Panc1 (cell line): ENCODE measurements around the gene WDR70. TPM values are rescaled to one million over a fixed set of nuclear protein-coding genes. Genes with fewer than 3 reads are reported as not detected.

ENCODE experiments used
- ATAC-seq: fragments of 200-7000 bp; cut with Tn5 transposase; 2 replicates; pipeline ENCODE4 v1.9.1; 2020; ENCODE audit warnings: mild to moderate bottlenecking, moderate library complexity
- BruUV-seq: library from RNA; stranded (reverse); fragments of 400-500 nt; replicated peaks from 2 replicates; lab custom pipeline; 2021; lab: Mats Ljungman, UMichigan
- CTCF ChIA-PET: fragments of 300-600 bp; sonication (Branson Sonifier 250); formaldehyde crosslinking; loops from one replicate; lab custom pipeline; 2022; ENCODE audit warnings: antibody characterized with exemption; lab: Charles Lee
- POLR2A ChIA-PET: fragments of 300-600 bp; sonication (Branson Sonifier 250); formaldehyde crosslinking; loops from one replicate; lab custom pipeline; 2022; ENCODE audit warnings: antibody characterized with exemption; lab: Charles Lee
- DNase-seq: peaks from one replicate; pipeline ENCODE4 v3.0.0-alpha.2; 2010; ENCODE audit warnings: low read depth, low spot score
- H3K27ac ChIP-seq: 2 replicates; pipeline ENCODE4 v1.5.1; 2011; ENCODE audit warnings: mild to moderate bottlenecking, low read length, inconsistent platforms
- H3K27me3 ChIP-seq: fragments of 200-500 bp; sonication (Bioruptor generic); 2 replicates; pipeline ENCODE4 v1.6.0; 2014; ENCODE audit warnings: low read length, inconsistent platforms; ENCODE audit not compliant: control insufficient read depth, insufficient read depth
- H3K36me3 ChIP-seq: fragments of 200-500 bp; sonication (Bioruptor generic); 2 replicates; pipeline ENCODE4 v1.5.1; 2014; ENCODE audit warnings: inconsistent platforms, mild to moderate bottlenecking, low read length, moderate library complexity; ENCODE audit not compliant: control insufficient read depth, insufficient read depth
- H3K4me1 ChIP-seq: 2 replicates; pipeline ENCODE4 v1.5.1; 2011; ENCODE audit warnings: inconsistent platforms, mild to moderate bottlenecking, low read length, moderate library complexity; ENCODE audit not compliant: control insufficient read depth, insufficient read depth
- H3K4me3 ChIP-seq, 2 experiments: 2 replicates each; pipeline ENCODE4 v1.5.1; 2011 to 2012; ENCODE audit warnings: low read depth in 2 of 2, low read length in 2 of 2, mild to moderate bottlenecking in 2 of 2, inconsistent platforms in 1 of 2, moderate library complexity in 1 of 2
- H3K9me3 ChIP-seq: fragments of 200-500 bp; sonication (Bioruptor generic); 2 replicates; pipeline ENCODE4 v1.5.1; 2014; ENCODE audit warnings: low read depth, mild to moderate bottlenecking, inconsistent platforms, low read length, moderate library complexity; ENCODE audit not compliant: control insufficient read depth, insufficient read depth
- POLR2AphosphoS5 ChIP-seq: IDR thresholded peaks from 2 replicates; pipeline ENCODE4 v1.6.1; 2012; ENCODE audit warnings: mild to moderate bottlenecking, low read depth, low read length, moderate library complexity
- SIN3A ChIP-seq: IDR thresholded peaks from 2 replicates; pipeline ENCODE4 v1.6.1; 2012; ENCODE audit warnings: low read depth, mild to moderate bottlenecking, low read length, moderate library complexity, borderline replicate concordance; ENCODE audit not compliant: insufficient read depth
- TCF7L2 ChIP-seq: IDR thresholded peaks from 2 replicates; pipeline ENCODE4 v1.6.1; 2011; ENCODE audit warnings: mild to moderate bottlenecking, low read depth, low read length, inconsistent platforms
- in situ Hi-C: cut with HindIII; loops from 2 replicates; pipeline ENCODE4 v1.10.0; 2016; ENCODE audit warnings: low sequenced_read_pairs, low pct_unique_long_range_greater_than_20kb
- intact Hi-C: fragments of 100-400 bp; cut with micrococcal nuclease; formaldehyde crosslinking; loops from one replicate; pipeline ENCODE4 v1.10.0; 2022; ENCODE audit not compliant: unreplicated experiment
- total RNA-seq: library from RNA; stranded (reverse); gene quantifications from one replicate; pipeline ENCODE4 v1.2.1, GENCODE V29; 2021; ENCODE audit not compliant: unreplicated experiment
- TF ChIP-seq, protein P1 (sequence below), 2 experiments: IDR thresholded peaks; 2 replicates each; pipeline ENCODE4 v1.6.1; 2011 to 2012; ENCODE audit warnings: low read depth in 2 of 2, control low read depth in 1 of 2, low read length in 1 of 2, mild to moderate bottlenecking in 1 of 2, moderate library complexity in 1 of 2; ENCODE audit not compliant: insufficient read depth in 1 of 2
- TF ChIP-seq, protein P2 (sequence below): fragments of 450-650 bp; IDR thresholded peaks from 2 replicates; pipeline ENCODE4 v1.5.1; 2017; ENCODE audit warnings: mild to moderate bottlenecking

Gene WDR70
- total RNA-seq, 1 experiment from 2014 or later = 29.5 TPM

DNA sequence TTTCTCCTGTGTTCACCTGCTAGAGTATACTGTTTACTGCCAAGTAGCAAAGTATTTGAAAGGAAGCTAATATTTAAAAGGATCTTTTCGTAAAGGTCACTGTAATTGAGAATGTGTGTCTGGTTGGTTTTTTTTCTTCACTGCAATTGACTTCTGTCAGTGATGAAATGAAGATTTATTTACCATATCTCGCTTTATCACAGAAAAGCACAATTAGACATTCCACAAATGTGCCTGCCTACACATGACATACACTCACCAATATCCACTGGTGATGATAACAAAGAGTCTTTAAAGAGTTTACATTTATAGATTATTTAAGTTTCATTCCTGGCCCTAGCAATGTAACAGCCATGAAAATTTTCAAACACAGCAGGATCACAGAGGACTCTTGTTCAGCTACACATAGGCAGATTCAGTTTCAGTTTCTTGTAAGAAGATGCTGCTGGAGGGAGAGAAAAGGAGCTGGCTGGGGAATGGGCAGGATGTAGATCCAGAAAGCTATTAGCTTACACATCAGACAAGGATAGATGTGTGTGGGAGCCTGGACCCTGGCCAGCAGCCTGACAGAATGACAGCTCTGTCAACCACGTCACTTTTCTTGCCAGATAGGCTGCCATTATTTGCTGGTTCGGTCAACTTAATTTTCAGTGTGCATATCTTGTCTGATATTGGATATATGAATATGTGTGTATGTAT, 356.7 kb downstream of the WDR70 start:
- POLR2A ChIA-PET = no interaction called here
- H3K4me3 ChIP-seq = no peak overlapping the region
- no peaks in the 10 kb centered on the region for H3K27me3 ChIP-seq
- TF ChIP-seq POLR2AphosphoS5 (no peak), TCF7L2 (no peak), SIN3A (no peak)
- TF ChIP-seq, protein P1, sequence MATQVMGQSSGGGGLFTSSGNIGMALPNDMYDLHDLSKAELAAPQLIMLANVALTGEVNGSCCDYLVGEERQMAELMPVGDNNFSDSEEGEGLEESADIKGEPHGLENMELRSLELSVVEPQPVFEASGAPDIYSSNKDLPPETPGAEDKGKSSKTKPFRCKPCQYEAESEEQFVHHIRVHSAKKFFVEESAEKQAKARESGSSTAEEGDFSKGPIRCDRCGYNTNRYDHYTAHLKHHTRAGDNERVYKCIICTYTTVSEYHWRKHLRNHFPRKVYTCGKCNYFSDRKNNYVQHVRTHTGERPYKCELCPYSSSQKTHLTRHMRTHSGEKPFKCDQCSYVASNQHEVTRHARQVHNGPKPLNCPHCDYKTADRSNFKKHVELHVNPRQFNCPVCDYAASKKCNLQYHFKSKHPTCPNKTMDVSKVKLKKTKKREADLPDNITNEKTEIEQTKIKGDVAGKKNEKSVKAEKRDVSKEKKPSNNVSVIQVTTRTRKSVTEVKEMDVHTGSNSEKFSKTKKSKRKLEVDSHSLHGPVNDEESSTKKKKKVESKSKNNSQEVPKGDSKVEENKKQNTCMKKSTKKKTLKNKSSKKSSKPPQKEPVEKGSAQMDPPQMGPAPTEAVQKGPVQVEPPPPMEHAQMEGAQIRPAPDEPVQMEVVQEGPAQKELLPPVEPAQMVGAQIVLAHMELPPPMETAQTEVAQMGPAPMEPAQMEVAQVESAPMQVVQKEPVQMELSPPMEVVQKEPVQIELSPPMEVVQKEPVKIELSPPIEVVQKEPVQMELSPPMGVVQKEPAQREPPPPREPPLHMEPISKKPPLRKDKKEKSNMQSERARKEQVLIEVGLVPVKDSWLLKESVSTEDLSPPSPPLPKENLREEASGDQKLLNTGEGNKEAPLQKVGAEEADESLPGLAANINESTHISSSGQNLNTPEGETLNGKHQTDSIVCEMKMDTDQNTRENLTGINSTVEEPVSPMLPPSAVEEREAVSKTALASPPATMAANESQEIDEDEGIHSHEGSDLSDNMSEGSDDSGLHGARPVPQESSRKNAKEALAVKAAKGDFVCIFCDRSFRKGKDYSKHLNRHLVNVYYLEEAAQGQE (IDR thresholded peaks at IDR 0.05; ENCODE audit: insufficient read depth in 1 of 2, low read depth in 2 of 2, low read length in 1 of 2) = no peak
- TF ChIP-seq, protein P2, sequence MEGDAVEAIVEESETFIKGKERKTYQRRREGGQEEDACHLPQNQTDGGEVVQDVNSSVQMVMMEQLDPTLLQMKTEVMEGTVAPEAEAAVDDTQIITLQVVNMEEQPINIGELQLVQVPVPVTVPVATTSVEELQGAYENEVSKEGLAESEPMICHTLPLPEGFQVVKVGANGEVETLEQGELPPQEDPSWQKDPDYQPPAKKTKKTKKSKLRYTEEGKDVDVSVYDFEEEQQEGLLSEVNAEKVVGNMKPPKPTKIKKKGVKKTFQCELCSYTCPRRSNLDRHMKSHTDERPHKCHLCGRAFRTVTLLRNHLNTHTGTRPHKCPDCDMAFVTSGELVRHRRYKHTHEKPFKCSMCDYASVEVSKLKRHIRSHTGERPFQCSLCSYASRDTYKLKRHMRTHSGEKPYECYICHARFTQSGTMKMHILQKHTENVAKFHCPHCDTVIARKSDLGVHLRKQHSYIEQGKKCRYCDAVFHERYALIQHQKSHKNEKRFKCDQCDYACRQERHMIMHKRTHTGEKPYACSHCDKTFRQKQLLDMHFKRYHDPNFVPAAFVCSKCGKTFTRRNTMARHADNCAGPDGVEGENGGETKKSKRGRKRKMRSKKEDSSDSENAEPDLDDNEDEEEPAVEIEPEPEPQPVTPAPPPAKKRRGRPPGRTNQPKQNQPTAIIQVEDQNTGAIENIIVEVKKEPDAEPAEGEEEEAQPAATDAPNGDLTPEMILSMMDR = no peak
- BruUV-seq = no TSS peak
- H3K4me1 ChIP-seq = peaks cover 5% of the 10 kb centered on the region; the same call in 1 of the 2 replicates
- CTCF ChIA-PET = no interaction called here
- H3K9me3 ChIP-seq = no peaks in the 10 kb centered on the region
- in situ Hi-C loops = no loop called here
- DNase-seq (no peak), ATAC-seq (no peak)
- no peaks in the 10 kb centered on the region for H3K36me3 ChIP-seq
- no peak overlapping the region for H3K27ac ChIP-seq
- intact Hi-C loops = no loop called here

DNA sequence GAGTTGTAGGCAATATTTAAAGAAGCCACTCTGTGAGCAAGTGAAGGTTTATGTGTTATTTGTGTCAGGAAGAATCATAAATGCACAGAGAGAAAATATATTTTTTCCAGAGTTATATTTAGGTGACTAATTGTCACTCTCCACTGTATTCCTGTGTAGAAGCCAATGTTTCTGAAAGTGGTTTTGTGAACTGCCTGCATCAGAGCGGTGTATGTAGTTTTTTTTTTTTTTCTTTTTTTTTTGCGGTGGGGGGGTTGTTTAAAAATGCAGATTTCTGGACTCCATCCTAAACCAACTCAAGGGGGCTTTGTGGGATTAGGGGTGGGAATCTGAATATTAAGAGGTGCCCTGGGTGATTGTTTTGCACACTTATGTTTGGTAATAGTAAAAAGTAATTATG, 357.3 kb downstream of the WDR70 start:
- no TSS peak for BruUV-seq
- H3K4me1 ChIP-seq = peaks cover 5% of the 10 kb centered on the region; the same call in 1 of the 2 replicates
- no peaks in the 10 kb centered on the region for H3K36me3 ChIP-seq
- TF ChIP-seq SIN3A = no peak
- TF ChIP-seq POLR2AphosphoS5 = no peak
- TF ChIP-seq, protein P1 (IDR thresholded peaks at IDR 0.05; ENCODE audit: insufficient read depth in 1 of 2, low read depth in 2 of 2, low read length in 1 of 2) = no peak
- no peak for TF ChIP-seq TCF7L2
- TF ChIP-seq, protein P2 = no peak
- intact Hi-C loops = no loop called here
- POLR2A ChIA-PET = no interaction called here
- no peaks in the 10 kb centered on the region for H3K9me3 ChIP-seq
- no peak for ATAC-seq
- CTCF ChIA-PET = no interaction called here
- no peak overlapping the region for H3K4me3 ChIP-seq
- no peak for DNase-seq
- no peaks in the 10 kb centered on the region for H3K27me3 ChIP-seq
- in situ Hi-C loops = no loop called here
- H3K27ac ChIP-seq = no peak overlapping the region
